NB4 (cell line): ENCODE measurements around the gene CYRIA.

Experiments
- CTCF ChIP-seq: IDR thresholded peaks from one replicate; pipeline ENCODE4 v1.5.1; 2012; ENCODE audit warnings: low read depth, low read length
- MAX ChIP-seq: IDR thresholded peaks from 2 replicates; pipeline ENCODE4 v1.6.1; 2011; ENCODE audit warnings: low read depth, low read length
- MYC ChIP-seq: IDR thresholded peaks from 2 replicates; pipeline ENCODE4 v1.6.1; 2011; ENCODE audit warnings: low read depth, low read length
- POLR2A ChIP-seq: IDR thresholded peaks from 2 replicates; pipeline ENCODE4 v1.6.1; 2011; ENCODE audit warnings: mild to moderate bottlenecking; ENCODE audit not compliant: insufficient read length; ENCODE audit errors: extremely low read depth

- TF ChIP-seq CTCF = no peak
- TF ChIP-seq POLR2A = no peak
- TF ChIP-seq MAX = no peak
- TF ChIP-seq MYC = no peak
These were observed 44.3 kb downstream of the CYRIA start for GRCh38 chr2:16621316-16621715.
